ENCODE results near the gene ATRIP. TPM values are rescaled to one million over a fixed set of nuclear protein-coding genes. Genes with fewer than 3 reads are reported as not detected.

Gene ATRIP
- polyA plus RNA-seq, 1 donor from 2014 or later = 11.1 TPM

- Histone ChIP-seq H3K9me2 (ENCODE audit: insufficient read depth, low read length) (no peaks in the 10 kb centered on the region), H3K9ac (ENCODE audit: low read length) (no peak overlapping the region), H3K27ac (ENCODE audit: low read length) (no peak overlapping the region), H3K4me2 (ENCODE audit: low read length) (no peak overlapping the region), H3K27me3 (ENCODE audit: insufficient read depth, low read depth, low read length) (no peaks in the 10 kb centered on the region), H3K9me3 (ENCODE audit: low read length) (no peaks in the 10 kb centered on the region), H3K36me3 (ENCODE audit: insufficient read depth, low read length) (no peaks in the 10 kb centered on the region), H2AFZ (ENCODE audit: low read depth, low read length) (no peak overlapping the region), H3F3A (ENCODE audit: insufficient read depth, low read length, poor library complexity, severe bottlenecking) (no peaks in the 10 kb centered on the region), H4K20me1 (ENCODE audit: insufficient read depth) (no peaks in the 10 kb centered on the region), H3K4me3 (ENCODE audit: low read length) (no peak overlapping the region), H3K79me2 (replicated peaks; ENCODE audit: insufficient read depth, low read length) (peaks cover 15% of the 10 kb centered on the region)
- TF ChIP-seq TAF1 (IDR thresholded peaks at IDR 0.05; ENCODE audit: low read depth) (no peak), MXI1 (conservative IDR thresholded peaks at IDR 0.05; ENCODE audit: poor library complexity, severe bottlenecking) (no peak), EZH2 (IDR thresholded peaks at IDR 0.05; ENCODE audit: borderline replicate concordance, insufficient read depth, low read length, poor library complexity, severe bottlenecking) (no peak), CTCF (IDR thresholded peaks at IDR 0.05; ENCODE audit: poor library complexity, severe bottlenecking) (no peak), RAD21 (conservative IDR thresholded peaks at IDR 0.05) (no peak), POLR2AphosphoS5 (IDR thresholded peaks at IDR 0.05) (no peak), EP300 (conservative IDR thresholded peaks at IDR 0.05; ENCODE audit: poor library complexity, severe bottlenecking) (no peak), REST (IDR thresholded peaks at IDR 0.05; ENCODE audit: borderline replicate concordance) (no peak), SMC3 (conservative IDR thresholded peaks at IDR 0.05; ENCODE audit: poor library complexity) (no peak)
These were observed 28.7 kb downstream of the ATRIP start for GRCh38 chr3:48475188-48475587.

- H3K9ac ChIP-seq (ENCODE audit: low read length) = no peak overlapping the region
- H3F3A ChIP-seq (ENCODE audit: insufficient read depth, low read length, poor library complexity, severe bottlenecking) = no peaks in the 10 kb centered on the region
- H4K20me1 ChIP-seq (ENCODE audit: insufficient read depth) = no peaks in the 10 kb centered on the region
- H3K36me3 ChIP-seq (ENCODE audit: insufficient read depth, low read length) = no peaks in the 10 kb centered on the region
- H3K9me3 ChIP-seq (ENCODE audit: low read length) = no peaks in the 10 kb centered on the region
- no peak overlapping the region for H3K4me3 ChIP-seq (ENCODE audit: low read length)
- TF ChIP-seq TAF1 (IDR thresholded peaks at IDR 0.05; ENCODE audit: low read depth) (no peak), EZH2 (IDR thresholded peaks at IDR 0.05; ENCODE audit: borderline replicate concordance, insufficient read depth, low read length, poor library complexity, severe bottlenecking) (no peak), EP300 (conservative IDR thresholded peaks at IDR 0.05; ENCODE audit: poor library complexity, severe bottlenecking) (no peak), MXI1 (conservative IDR thresholded peaks at IDR 0.05; ENCODE audit: poor library complexity, severe bottlenecking) (no peak), SMC3 (conservative IDR thresholded peaks at IDR 0.05; ENCODE audit: poor library complexity) (no peak), RAD21 (conservative IDR thresholded peaks at IDR 0.05) (no peak), POLR2AphosphoS5 (IDR thresholded peaks at IDR 0.05) (no peak), REST (IDR thresholded peaks at IDR 0.05; ENCODE audit: borderline replicate concordance) (no peak), CTCF (IDR thresholded peaks at IDR 0.05; ENCODE audit: poor library complexity, severe bottlenecking) (no peak)
- H3K27me3 ChIP-seq (ENCODE audit: insufficient read depth, low read depth, low read length) = no peaks in the 10 kb centered on the region
- no peak overlapping the region for H3K4me2 ChIP-seq (ENCODE audit: low read length)
- H3K79me2 ChIP-seq (replicated peaks; ENCODE audit: insufficient read depth, low read length) = peaks cover 14% of the 10 kb centered on the region
- no peak overlapping the region for H2AFZ ChIP-seq (ENCODE audit: low read depth, low read length)
- H3K9me2 ChIP-seq (ENCODE audit: insufficient read depth, low read length) = no peaks in the 10 kb centered on the region
- no peak overlapping the region for H3K27ac ChIP-seq (ENCODE audit: low read length)
These were observed 30.0 kb downstream of the ATRIP start for GRCh38 chr3:48476426-48477053.

Data from neural cell (in vitro differentiated cells).